ENCODE data around the gene MAP4K3. TPM values are rescaled to one million over a fixed set of nuclear protein-coding genes. Genes with fewer than 3 reads are reported as not detected.
A peak's percentile ranks its signal among the peaks of the same experiment; 100 is the strongest.

Gene MAP4K3
- total and polyA plus RNA-seq, 2 of the 8 experiments (the other 6 are each of a cell fraction or from before 2014, with no cell fraction given): 11.4 to 63.0 TPM

GRCh38 chr2:39435234-39435633, 1.9 kb downstream of the MAP4K3 start:
- Histone ChIP-seq H2BK5ac (ENCODE audit: low read depth, low read length) (no peak overlapping the region), H2BK12ac (ENCODE audit: low read depth, low read length) (no peak overlapping the region), H3K4ac (replicated peaks; ENCODE audit: insufficient read length, low read depth, low read length) (no peak overlapping the region), H3K56ac (replicated peaks; ENCODE audit: insufficient read length, low read depth, low read length) (no peak overlapping the region), H4K5ac (ENCODE audit: insufficient read length, low read depth, low read length) (no peak overlapping the region), H3K18ac (ENCODE audit: extremely low read depth, low read length) (no peak overlapping the region), H3K23ac (ENCODE audit: insufficient read length) (no peak overlapping the region), H2AK5ac (ENCODE audit: low read depth, low read length) (no peak overlapping the region), H3K27me3 (replicated peaks in 1 of 4; ENCODE audit: control insufficient read depth in 3 of 4, extremely low read depth in 1 of 4, insufficient read depth in 3 of 4, low read length in 3 of 4) (no peaks in the 10 kb centered on the region), H2AFZ (ENCODE audit: low read length) (no peak overlapping the region), H3K23me2 (ENCODE audit: low read depth, low read length) (peaks cover 14% of the 10 kb centered on the region), H4K8ac (ENCODE audit: extremely low read depth, insufficient read depth, low read length) (no peak overlapping the region), H3K9me3 (ENCODE audit: insufficient read depth in 2 of 2, low read depth in 1 of 2, low read length in 1 of 2) (no peaks in the 10 kb centered on the region), H3K4me1 (replicated peaks in 1 of 4; ENCODE audit: control insufficient read depth in 3 of 4, insufficient read depth in 4 of 4, low read length in 3 of 4) (peaks cover 4 to 18% (median 7%) of the 10 kb centered on the region in 4 experiments), H2BK20ac (ENCODE audit: low read length) (no peak overlapping the region), H3K36me3 (ENCODE audit: control insufficient read depth in 2 of 4, insufficient read depth in 4 of 4, low read length in 3 of 4) (no peaks in the 10 kb centered on the region), H4K91ac (replicated peaks; ENCODE audit: insufficient read length, low read length) (no peak overlapping the region), H3K4me3 (ENCODE audit: extremely low read depth in 1 of 4, insufficient read depth in 2 of 4, low read depth in 3 of 4, low read length in 4 of 4) (peak overlapping the region; percentile 57 to 93 (median 80); a peak in 4 of 8 replicates), H3K27ac (ENCODE audit: low read depth, low read length) (no peak overlapping the region), H3K4me2 (ENCODE audit: insufficient read depth in 1 of 2, low read depth in 2 of 2, low read length in 2 of 2) (peak overlapping the region; percentile 85 to 91), H3K79me1 (ENCODE audit: low read depth, low read length) (peaks cover 4% of the 10 kb centered on the region; the same call in 1 of the 2 replicates), H2BK15ac (ENCODE audit: low read length) (no peak overlapping the region), H3K79me2 (ENCODE audit: control insufficient read depth in 1 of 2, insufficient read depth in 2 of 2, low read length in 2 of 2) (peaks cover 22 to 63% of the 10 kb centered on the region in 2 experiments), H2BK120ac (replicated peaks; ENCODE audit: low read depth, low read length) (no peak overlapping the region), H3K9ac (replicated peaks in 1 of 4; ENCODE audit: extremely low read depth in 1 of 4, low read depth in 3 of 4, low read length in 3 of 4) (no peak overlapping the region), H3K14ac (ENCODE audit: insufficient read length) (no peak overlapping the region), H4K20me1 (replicated peaks in 1 of 2; ENCODE audit: control insufficient read depth in 1 of 2, insufficient read depth in 2 of 2, low read length in 2 of 2) (peaks cover 14 to 18% of the 10 kb centered on the region in 2 experiments)
- no peak for FAIRE-seq
- WGBS, 2 experiments (ENCODE audit: extremely low coverage in 1 of 2, insufficient coverage in 1 of 2, insufficient read length in 1 of 2, insufficient replicate concordance in 2 of 2, low coverage in 1 of 2, low lambda C conversion rate in 2 of 2, missing lambda C conversion rate in 1 of 2): 59% methylated on average over 8 of the region's 8 CpGs; no CpG with 5 or more reads in 1 of the 2 experiments
- ChIA-PET POLR2A (ENCODE audit: partially characterized antibody) (interaction anchor here (0.6 to 1.6 kb wide), 3 partner anchors 14 to 40 kb away, joined by 3 to 4 read pairs (median 3); no protein-coding TSS in a partner anchor), CTCF (ENCODE audit: partially characterized antibody) (interaction anchor here (0.5 to 0.7 kb wide), 2 partner anchors 55 to 856 kb away, joined by 3 to 5 read pairs; no protein-coding TSS in a partner anchor)
- no peak for DNase-seq (ENCODE audit: low read depth in 1 of 2, low spot score in 2 of 2)
- TF ChIP-seq SUZ12 (IDR thresholded peaks at IDR 0.05; ENCODE audit: low read length) (no peak), POLR2AphosphoS5 (IDR thresholded peaks at IDR 0.05; ENCODE audit: low read depth, low read length) (no peak), TEAD4 (IDR thresholded peaks at IDR 0.05; ENCODE audit: low read depth, low read length) (no peak), SIX5 (IDR thresholded peaks at IDR 0.05; ENCODE audit: low read depth, low read length) (no peak), CTCF (IDR thresholded peaks at IDR 0.05; ENCODE audit: control extremely low read depth in 1 of 3, insufficient read depth in 1 of 3, low read depth in 1 of 3, low read length in 3 of 3) (no peak), BACH1 (IDR thresholded peaks at IDR 0.05; ENCODE audit: low read length) (no peak), KDM5A (IDR thresholded peaks at IDR 0.05; ENCODE audit: low read length) (no peak), CHD1 (IDR thresholded peaks at IDR 0.05; ENCODE audit: low read depth, low read length) (no peak), SIRT6 (IDR thresholded peaks at IDR 0.05; ENCODE audit: low read length) (no peak)
- TF ChIP-seq, protein P1, sequence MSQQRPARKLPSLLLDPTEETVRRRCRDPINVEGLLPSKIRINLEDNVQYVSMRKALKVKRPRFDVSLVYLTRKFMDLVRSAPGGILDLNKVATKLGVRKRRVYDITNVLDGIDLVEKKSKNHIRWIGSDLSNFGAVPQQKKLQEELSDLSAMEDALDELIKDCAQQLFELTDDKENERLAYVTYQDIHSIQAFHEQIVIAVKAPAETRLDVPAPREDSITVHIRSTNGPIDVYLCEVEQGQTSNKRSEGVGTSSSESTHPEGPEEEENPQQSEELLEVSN (IDR thresholded peaks at IDR 0.05): no peak
